Motor neuron (in vitro differentiated cells): ENCODE results near the gene SGPL1. TPM values are rescaled to one million over a fixed set of nuclear protein-coding genes. Genes with fewer than 3 reads are reported as not detected.
"Not testable (repeated sequence)": the region's sequence is repeated elsewhere in the genome, so short reads cannot be mapped to it uniquely, and the experiment has no call there.

Source experiments
- ATAC-seq, 8 experiments: fragments of 200-7000 bp; cut with Tn5 transposase; replicated peaks in 6 of 8; 2 replicates each; pipeline ENCODE4 v1.8.0; 2021; ENCODE audit warnings: mild to moderate bottlenecking in 8 of 8, moderate library complexity in 8 of 8
- H3K27ac ChIP-seq, 2 donors: fragments of 250-450 bp; sonication (Bioruptor Pico); 2 replicates each; pipeline ENCODE4 v1.9.0; 2021; ENCODE audit warnings: antibody characterized with exemption in 2 of 2, mild to moderate bottlenecking in 2 of 2, moderate library complexity in 1 of 2
- H3K4me1 ChIP-seq, 2 donors: fragments of 250-450 bp; sonication (Bioruptor Pico); replicated peaks in 1 of 2; 2 replicates each; pipeline ENCODE4 v1.6.1; 2021; ENCODE audit warnings: antibody characterized with exemption in 2 of 2, mild to moderate bottlenecking in 2 of 2, moderate library complexity in 1 of 2
- H3K4me3 ChIP-seq, 5 donors: fragments of 250-450 bp; sonication (Bioruptor Pico); 2 replicates each; pipeline ENCODE4 v1.9.0; 2021; ENCODE audit warnings: antibody characterized with exemption in 5 of 5, mild to moderate bottlenecking in 5 of 5, moderate library complexity in 4 of 5
- WGBS, 10 experiments: fragments of 450-650 bp; shearing (Covaris generic); methylation state at CpG; one replicate each; pipeline ENCODE4 v1.0.0; 2022; 5-methylcytosine and 5-hydroxymethylcytosine counted together
- in situ Hi-C, 9 experiments: fragments of 400-800 bp; cut with MboI; loops; one replicate each; pipeline ENCODE4 v1.15.0; 2021; ENCODE audit warnings: low sequenced_read_pairs in 9 of 9, low pct_unique_long_range_greater_than_20kb in 2 of 9; ENCODE audit not compliant: unreplicated experiment in 9 of 9
- total RNA-seq, 8 experiments: library from RNA; unstranded; fragments of 300-600 nt; gene quantifications; 2 replicates each; pipeline versions ENCODE4 v1.2.3 to v1.2.4, GENCODE V29; 2022

Gene SGPL1
- total RNA-seq, 8 experiments from 2014 or later, result 16.3 to 54.6 (median 24.6) TPM

DNA sequence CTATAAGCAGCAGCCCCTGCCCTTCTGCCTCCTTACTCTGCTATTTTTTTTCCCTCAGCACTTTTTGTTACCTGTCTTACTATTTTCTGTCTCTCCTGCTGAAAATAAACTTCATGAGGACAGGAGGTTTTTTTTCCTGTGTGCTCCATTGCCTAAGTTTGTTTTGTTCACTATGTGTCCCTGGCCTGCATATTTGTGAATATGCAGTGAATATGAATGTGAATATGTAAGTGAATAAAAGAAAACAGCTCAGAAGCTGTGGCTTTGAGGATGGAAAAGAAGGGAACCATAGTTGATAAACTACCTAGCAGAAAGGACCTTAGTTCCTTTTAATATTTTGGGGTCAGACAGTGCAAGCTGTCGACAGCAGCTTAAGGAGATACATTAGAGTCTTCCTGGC is 37.7 kb downstream of the SGPL1 start:
- ATAC-seq, result peak in 3 of 8 experiments; percentile 44 to 73 (median 54)
- in situ Hi-C loops, result loop anchor here in 2 of 9 experiments (25.0 kb wide), 2 partner anchors 241 to 291 kb away; partner anchors contain the start of gene PRF1 (in 1 of the 2)

DNA sequence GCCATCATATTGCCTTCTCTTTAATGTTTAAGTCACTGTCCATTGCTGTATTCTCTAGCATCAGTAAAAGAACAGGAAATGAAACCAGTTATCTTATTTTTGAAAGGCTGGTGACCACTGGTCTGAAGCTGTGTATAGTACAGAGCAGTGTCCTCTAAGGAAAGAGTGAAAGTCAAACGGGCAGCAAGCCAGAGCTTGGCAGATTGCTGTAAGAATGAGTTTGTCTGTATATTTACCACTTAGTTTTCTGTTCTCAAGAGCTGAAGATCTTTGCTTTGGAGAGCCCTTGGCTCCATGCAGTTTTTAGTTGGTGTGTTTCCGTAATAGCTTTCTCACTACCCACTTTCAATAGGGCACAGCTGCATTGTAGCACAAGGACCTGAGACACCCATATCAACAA is 40.7 kb downstream of the SGPL1 start:
- WGBS, 10 experiments, result 49 to 100% (median 72%) methylated on average over 1 to 2 of the region's 2 CpGs; no CpG with 5 or more reads in 3 of the 10 experiments
- Histone ChIP-seq H3K4me3 (no peak overlapping the region), H3K4me1 (no peaks in the 10 kb centered on the region), H3K27ac (no peak overlapping the region)
- in situ Hi-C loops, result loop anchor here in 2 of 9 experiments (25.0 kb wide), 2 partner anchors 244 to 294 kb away; partner anchors contain the start of gene PRF1 (in 1 of the 2)
- no peak for ATAC-seq

More for the DNA sequence above, 37.7 kb downstream of the SGPL1 start:
- 80 to 100% (median 87%) methylated on average over 1 of the region's 1 CpG; no CpG with 5 or more reads in 6 of the 10 experiments for WGBS, 10 experiments
- Histone ChIP-seq H3K4me3 (no peak overlapping the region), H3K27ac (no peak overlapping the region), H3K4me1 (no peaks in the 10 kb centered on the region)

DNA sequence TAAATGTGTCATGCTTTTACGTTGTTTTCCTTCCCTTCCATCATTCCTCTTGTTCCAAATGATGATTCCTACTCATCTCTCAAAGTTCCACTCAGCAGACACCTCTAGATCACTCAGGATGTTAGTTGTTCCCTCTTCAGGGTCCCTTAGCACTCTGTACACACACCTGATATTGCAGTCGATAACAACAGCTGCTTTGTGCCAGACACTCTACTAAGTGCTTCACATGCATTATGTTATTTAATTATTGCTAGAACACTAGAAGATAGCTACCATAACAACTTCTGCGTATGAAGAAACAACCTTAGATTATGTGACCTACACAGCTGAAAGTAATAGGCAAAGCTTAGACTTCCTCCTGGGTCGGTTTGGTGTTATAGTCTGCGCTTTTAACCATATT is 43.0 kb downstream of the SGPL1 start:
- Histone ChIP-seq H3K27ac (no peak overlapping the region), H3K4me3 (no peak overlapping the region), H3K4me1 (no peaks in the 10 kb centered on the region)
- in situ Hi-C loops, result loop anchor here in 2 of 9 experiments (25.0 kb wide), 2 partner anchors 246 to 296 kb away; partner anchors contain the start of gene PRF1 (in 1 of the 2)
- ATAC-seq, result no peak
- 44 to 100% (median 87%) methylated on average over 1 to 5 of the region's 5 CpGs for WGBS, 10 experiments

DNA sequence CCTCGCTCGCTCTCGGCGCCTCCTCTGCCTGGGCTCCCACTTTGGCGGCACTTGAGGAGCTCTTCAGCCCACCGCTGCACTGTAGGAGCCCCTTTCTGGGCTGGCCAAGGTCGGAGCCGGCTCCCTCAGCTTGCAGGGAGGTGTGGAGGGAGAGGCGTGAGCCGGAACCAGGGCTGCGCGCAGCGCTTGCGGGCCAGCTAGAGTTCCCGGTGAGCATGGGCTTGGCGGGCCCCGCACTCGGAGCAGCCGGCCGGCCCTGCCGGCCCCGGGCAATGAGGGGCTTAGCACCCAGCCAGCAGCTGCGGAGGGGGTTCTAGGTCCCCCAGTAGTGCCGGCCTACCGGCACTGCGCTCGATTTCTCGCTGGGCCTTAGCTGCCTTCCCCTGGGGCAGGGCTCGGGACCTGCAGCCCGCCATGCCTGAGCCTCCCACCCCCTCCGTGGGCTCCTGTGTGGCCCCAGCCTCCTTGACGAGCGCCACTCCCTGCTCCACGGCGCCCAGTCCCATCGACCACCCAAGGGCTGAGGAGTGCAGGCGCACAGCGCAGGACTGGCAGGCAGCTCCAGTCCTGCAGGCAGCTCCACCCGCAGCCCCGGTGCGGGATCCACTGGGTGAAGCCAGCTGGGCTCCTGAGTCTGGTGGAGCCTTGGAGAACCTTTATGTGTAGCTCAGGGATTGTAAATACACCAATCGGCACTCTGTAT is 45.9 kb downstream of the SGPL1 start:
- in situ Hi-C loops, result loop anchor here in 2 of 9 experiments (25.0 kb wide), 2 partner anchors 249 to 299 kb away; partner anchors contain the start of gene PRF1 (in 1 of the 2)

DNA sequence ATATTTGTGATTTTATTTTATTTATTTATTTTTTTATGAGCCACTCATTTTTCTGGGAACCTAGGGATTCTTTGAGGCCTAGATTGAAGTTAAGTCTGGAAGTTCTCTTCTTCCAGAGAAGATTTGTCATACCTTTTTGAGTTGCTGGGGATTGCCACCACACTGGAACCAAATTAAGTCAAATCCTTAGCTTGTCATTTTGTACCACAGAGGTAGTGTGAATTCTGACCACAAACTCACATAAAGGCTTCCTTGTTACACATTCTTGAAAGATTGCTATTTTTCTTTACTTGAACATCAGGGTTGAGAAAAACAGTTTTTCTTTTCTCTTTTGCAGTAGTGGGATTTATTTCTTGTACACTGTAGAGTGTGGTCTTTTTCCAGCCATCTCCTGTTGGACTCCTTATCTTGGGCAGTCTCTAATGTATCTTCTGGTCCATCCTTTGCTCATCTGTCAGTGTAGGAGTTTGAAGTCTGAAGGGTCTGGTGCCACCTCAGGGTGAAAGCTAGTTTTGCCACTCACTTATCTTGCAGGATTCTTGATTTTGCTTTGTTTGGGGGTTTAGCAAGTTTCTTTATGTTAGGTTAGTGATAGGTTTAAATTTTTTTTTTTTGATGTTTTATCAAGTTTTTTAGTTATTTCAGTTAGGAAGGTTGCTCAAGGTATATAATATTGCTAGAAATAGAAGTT is 47.9 kb downstream of the SGPL1 start:
- H3K4me3 ChIP-seq, result no peak overlapping the region
- in situ Hi-C loops, result loop anchor here in 2 of 9 experiments (25.0 kb wide), 2 partner anchors 251 to 301 kb away; partner anchors contain the start of gene PRF1 (in 1 of the 2)
- no peak overlapping the region for H3K27ac ChIP-seq
- no peak for ATAC-seq
- H3K4me1 ChIP-seq, result no peaks in the 10 kb centered on the region

More for the DNA sequence above, 45.9 kb downstream of the SGPL1 start:
- H3K4me3 ChIP-seq, ATAC-seq, H3K4me1 ChIP-seq, H3K27ac ChIP-seq: not testable (repeated sequence)
- WGBS, 10 experiments, result 92 to 100% (median 100%) methylated on average over 1 to 2 of the region's 42 CpGs; no CpG with 5 or more reads in 7 of the 10 experiments

DNA sequence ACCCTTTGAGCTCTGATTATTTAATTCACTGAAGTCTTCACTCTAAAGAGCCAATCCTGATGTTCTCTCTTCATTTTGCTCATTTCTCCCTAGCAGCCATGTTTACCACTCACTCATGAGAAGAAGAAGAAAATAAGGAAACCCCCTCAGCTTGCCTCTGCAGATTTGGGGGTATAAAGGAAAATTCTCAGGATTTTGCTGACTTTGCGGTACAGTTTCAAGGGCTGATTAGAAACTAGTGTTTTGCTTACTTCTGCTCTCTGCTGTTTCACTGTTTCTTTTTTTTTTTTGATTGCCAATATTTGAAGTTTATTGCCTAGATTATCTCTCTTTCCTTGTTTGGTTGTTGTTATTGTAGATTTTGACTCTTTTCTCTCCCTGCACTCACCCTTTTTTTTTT is 49.2 kb downstream of the SGPL1 start:
- Histone ChIP-seq H3K4me3 (no peak overlapping the region), H3K4me1 (no peaks in the 10 kb centered on the region), H3K27ac (no peak overlapping the region)
- WGBS, 10 experiments, result 86 to 100% (median 100%) methylated on average over 1 of the region's 1 CpG; no CpG with 5 or more reads in 1 of the 10 experiments
- ATAC-seq, result no peak
- in situ Hi-C loops, result loop anchor here in 2 of 9 experiments (25.0 kb wide), 2 partner anchors 253 to 303 kb away; partner anchors contain the start of gene PRF1 (in 1 of the 2)

DNA sequence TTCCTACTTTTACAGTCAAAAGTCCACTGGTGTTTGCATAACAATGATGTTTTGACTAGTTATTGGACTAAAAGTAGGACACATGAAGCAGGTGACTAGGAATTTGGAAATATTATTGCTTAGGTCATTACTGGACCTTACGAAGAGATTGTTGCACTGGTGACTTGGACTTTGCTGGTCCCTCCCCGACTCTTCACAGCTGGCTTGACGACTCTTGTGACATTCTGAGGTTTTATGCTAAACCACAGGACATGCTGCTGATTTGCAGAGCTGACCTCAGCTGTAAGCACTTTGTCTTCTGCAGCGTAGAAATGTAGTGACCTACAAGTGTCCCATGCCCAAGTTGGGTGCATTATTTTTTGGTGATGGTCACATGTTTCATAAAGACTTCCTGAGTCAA is 50.7 kb downstream of the SGPL1 start:
- Histone ChIP-seq H3K4me1 (no peaks in the 10 kb centered on the region), H3K27ac (no peak overlapping the region), H3K4me3 (no peak overlapping the region)
- 0 to 100% (median 84%) methylated on average over 1 to 4 of the region's 4 CpGs; no CpG with 5 or more reads in 2 of the 10 experiments for WGBS, 10 experiments
- in situ Hi-C loops, result loop anchor here in 2 of 9 experiments (25.0 kb wide), 2 partner anchors 254 to 304 kb away; partner anchors contain the start of gene PRF1 (in 1 of the 2)
- ATAC-seq, result no peak

DNA sequence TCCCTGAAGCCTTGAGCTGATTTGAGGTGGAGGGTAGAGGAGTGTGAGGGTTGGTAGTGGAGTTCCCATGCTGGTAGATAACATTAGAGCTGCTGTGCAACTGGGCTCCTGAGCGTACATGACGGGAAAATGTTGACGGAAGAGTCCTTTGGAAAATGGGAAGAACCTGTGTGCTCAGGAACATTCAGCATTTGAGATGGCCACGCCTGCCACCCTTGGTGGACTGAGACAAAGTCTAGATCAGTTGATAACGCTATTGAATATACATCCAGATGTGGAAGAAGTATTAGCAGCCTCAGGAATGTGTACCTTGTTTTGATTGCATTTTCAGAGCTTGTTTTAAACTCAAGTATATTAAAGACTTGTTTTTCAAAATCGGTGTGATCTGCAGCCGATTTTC is 56.5 kb downstream of the SGPL1 start:
- Histone ChIP-seq H3K4me3 (no peak overlapping the region), H3K27ac (no peak overlapping the region), H3K4me1 (no peaks in the 10 kb centered on the region)
- in situ Hi-C loops, result loop anchor here in 2 of 9 experiments (25.0 kb wide), 2 partner anchors 260 to 310 kb away; partner anchors contain the start of gene PRF1 (in 1 of the 2)
- WGBS, 10 experiments, result 27 to 100% (median 89%) methylated on average over 1 to 7 of the region's 7 CpGs; no CpG with 5 or more reads in 2 of the 10 experiments
- no peak for ATAC-seq

DNA sequence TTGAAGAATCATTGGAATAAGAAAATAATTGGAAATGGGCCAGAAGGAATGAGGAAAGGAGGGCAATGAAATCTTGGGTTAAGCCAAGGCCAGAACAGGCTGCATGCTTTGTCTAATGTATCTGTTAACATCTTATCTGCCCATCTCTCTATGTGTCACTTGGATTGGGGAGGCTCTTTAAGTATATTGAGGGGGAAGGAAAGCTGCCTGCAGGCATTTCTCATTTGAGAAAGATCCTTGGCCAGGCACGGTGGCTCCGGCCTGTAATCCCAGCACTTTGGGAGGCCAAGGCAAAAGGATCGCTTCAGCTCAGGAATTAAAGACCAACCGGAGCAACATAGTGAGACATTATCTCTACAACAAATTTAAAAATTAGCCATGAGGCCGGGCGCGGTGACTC is 58.3 kb downstream of the SGPL1 start:
- Histone ChIP-seq H3K27ac (no peak overlapping the region), H3K4me3 (no peak overlapping the region), H3K4me1 (no peaks in the 10 kb centered on the region)
- in situ Hi-C loops, result loop anchor here in 2 of 9 experiments (25.0 kb wide), 2 partner anchors 262 to 312 kb away; partner anchors contain the start of gene PRF1 (in 1 of the 2)
- no peak for ATAC-seq
- WGBS, 10 experiments, result 67 to 90% (median 81%) methylated on average over 2 to 4 of the region's 7 CpGs; no CpG with 5 or more reads in 3 of the 10 experiments

DNA sequence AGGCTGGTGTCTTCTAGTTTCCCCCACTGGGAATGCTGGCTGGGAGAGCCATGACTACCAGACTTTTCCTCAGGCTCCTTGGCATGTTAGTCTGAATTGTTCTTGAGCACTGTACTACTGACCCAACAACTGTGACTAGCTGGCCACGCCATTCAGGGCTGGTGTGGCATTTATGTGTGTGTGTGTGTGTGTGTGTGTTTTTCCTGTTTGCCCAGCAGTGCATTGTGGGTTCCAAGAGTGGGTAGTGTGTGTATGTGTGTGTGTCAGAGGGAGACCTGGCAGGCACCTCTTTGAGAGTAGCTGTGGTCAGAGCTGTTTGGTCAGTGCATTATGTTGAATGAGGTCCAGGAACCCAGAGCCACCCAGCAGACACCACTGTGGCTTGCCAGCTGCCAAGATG is 63.5 kb downstream of the SGPL1 start:
- WGBS, 10 experiments, result 67 to 100% methylated on average over 1 of the region's 1 CpG; no CpG with 5 or more reads in 8 of the 10 experiments
- in situ Hi-C loops, result loop anchor here in 2 of 9 experiments (25.0 kb wide), 2 partner anchors 117 to 342 kb away; no protein-coding TSS in a partner anchor
- peak in 3 of 8 experiments; percentile 22 to 65 (median 30) for ATAC-seq
- H3K27ac ChIP-seq, result no peak overlapping the region
- no peak overlapping the region for H3K4me3 ChIP-seq
- no peaks in the 10 kb centered on the region for H3K4me1 ChIP-seq

DNA sequence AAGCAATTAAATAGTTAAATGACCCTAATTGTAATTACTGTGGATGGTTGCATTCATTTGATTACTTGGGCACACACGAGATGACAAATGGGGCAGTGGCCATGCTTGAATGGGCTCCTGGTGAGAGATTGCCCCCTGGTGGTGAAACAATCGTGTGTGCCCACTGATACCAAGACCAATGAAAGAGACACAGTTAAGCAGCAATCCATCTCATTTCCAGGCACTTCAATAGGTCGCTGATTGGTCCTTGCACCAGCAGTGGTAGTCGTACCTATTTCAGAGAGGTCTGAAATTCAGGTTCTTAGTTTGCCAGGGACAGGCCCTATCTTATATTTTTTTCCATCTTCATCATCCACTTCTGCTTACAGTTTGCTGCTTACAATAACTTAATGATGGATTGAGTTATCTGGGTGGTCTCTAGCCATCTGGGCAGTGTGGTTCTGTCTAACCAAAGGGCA is 64.4 kb downstream of the SGPL1 start:
- in situ Hi-C loops, result loop anchor here in 3 of 9 experiments (10.0 to 25.0 kb wide), 3 partner anchors 65 to 343 kb away; partner anchors contain the start of gene SGPL1 (in 1 of the 3)
- no peak overlapping the region for H3K27ac ChIP-seq
- peak; percentile 67 to 95 (median 84) for ATAC-seq
- WGBS, 10 experiments, result 0 to 29% (median 9%) methylated on average over 1 to 4 of the region's 4 CpGs; no CpG with 5 or more reads in 2 of the 10 experiments
- no peak overlapping the region for H3K4me3 ChIP-seq
- no peaks in the 10 kb centered on the region for H3K4me1 ChIP-seq

DNA sequence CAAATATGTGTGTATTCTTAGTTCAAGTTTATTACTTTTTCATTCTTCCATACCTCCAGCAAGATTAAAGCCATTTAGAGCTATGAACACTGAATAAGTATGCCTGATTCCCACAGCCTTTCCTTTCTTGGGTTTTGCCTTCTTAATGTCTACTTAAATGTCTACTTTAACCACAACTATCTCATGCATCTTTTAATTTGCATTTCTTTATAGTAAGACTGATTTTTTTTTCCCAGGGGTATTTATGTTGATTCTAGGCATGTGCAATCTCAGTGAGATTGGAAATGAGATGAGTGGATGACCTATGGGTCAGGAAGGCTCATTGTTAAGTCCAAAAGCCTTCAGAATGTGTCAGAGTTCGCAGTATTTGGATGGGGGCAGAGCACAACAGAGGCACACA is 69.0 kb downstream of the SGPL1 start:
- 100% methylated on average over 1 of the region's 1 CpG; no CpG with 5 or more reads in 8 of the 10 experiments for WGBS, 10 experiments
- in situ Hi-C loops, result loop anchor here in 3 of 9 experiments (10.0 to 25.0 kb wide), 3 partner anchors 70 to 347 kb away; partner anchors contain the start of gene SGPL1 (in 1 of the 3)
- Histone ChIP-seq H3K27ac (no peak overlapping the region), H3K4me3 (no peak overlapping the region), H3K4me1 (peaks cover 17% of the 10 kb centered on the region in 2 donors)
- peak in 1 of 8 experiments; percentile 3 for ATAC-seq
